Neural cell (in vitro differentiated cells): ENCODE data around the gene AGA. TPM values are rescaled to one million over a fixed set of nuclear protein-coding genes. Genes with fewer than 3 reads are reported as not detected.

Source experiments
- H2AFZ ChIP-seq: fragments of 200-600, 300-800 bp; sonication (generic), shearing (Covaris generic); 2 replicates; pipeline ENCODE4 v1.6.0; 2014; ENCODE audit warnings: low read depth, mild to moderate bottlenecking, antibody characterized with exemption, low read length, moderate library complexity
- H3F3A ChIP-seq: fragments of 200-600 bp; shearing (Covaris generic); 2 replicates; pipeline ENCODE4 v1.6.1; 2016; ENCODE audit warnings: mild to moderate bottlenecking, moderate library complexity, mixed read lengths, antibody characterized with exemption, low read length; ENCODE audit not compliant: insufficient read depth, poor library complexity, severe bottlenecking
- H3K27ac ChIP-seq: fragments of 200-600, 300-800 bp; sonication (generic), shearing (Covaris generic); 2 replicates; pipeline ENCODE4 v1.5.1; 2014; ENCODE audit warnings: mild to moderate bottlenecking, low read length, moderate library complexity
- H3K27me3 ChIP-seq: fragments of 300-800, 200-600 bp; sonication (generic), shearing (Covaris generic); 2 replicates; pipeline ENCODE4 v1.6.0; 2014; ENCODE audit warnings: mild to moderate bottlenecking, low read depth, low read length, moderate library complexity; ENCODE audit not compliant: insufficient read depth
- H3K36me3 ChIP-seq: fragments of 300-800, 200-600 bp; sonication (generic), shearing (Covaris generic); 2 replicates; pipeline ENCODE4 v1.5.1; 2014; ENCODE audit warnings: mild to moderate bottlenecking, antibody characterized with exemption, low read length, moderate library complexity; ENCODE audit not compliant: insufficient read depth
- H3K4me2 ChIP-seq: fragments of 300-800, 200-600 bp; sonication (generic), shearing (Covaris generic); 2 replicates; pipeline ENCODE4 v1.6.0; 2014; ENCODE audit warnings: mild to moderate bottlenecking, low read length
- H3K4me3 ChIP-seq: fragments of 300-800, 200-600 bp; sonication (generic), shearing (Covaris generic); 2 replicates; pipeline ENCODE4 v1.5.1; 2014; ENCODE audit warnings: mild to moderate bottlenecking, low read length, moderate library complexity
- H3K79me2 ChIP-seq: fragments of 200-600 bp; shearing (Covaris generic); replicated peaks from 2 replicates; pipeline ENCODE4 v1.6.0; 2014; ENCODE audit warnings: mild to moderate bottlenecking, low read length, moderate library complexity; ENCODE audit not compliant: insufficient read depth
- H3K9ac ChIP-seq: fragments of 300-800, 200-600 bp; sonication (generic), shearing (Covaris generic); 2 replicates; pipeline ENCODE4 v1.6.1; 2016; ENCODE audit warnings: mild to moderate bottlenecking, low read length, mixed read lengths
- H3K9me2 ChIP-seq: fragments of 200-600 bp; shearing (Covaris generic); 2 replicates; pipeline ENCODE4 v1.6.1; 2016; ENCODE audit warnings: mild to moderate bottlenecking, low read length, mixed read lengths; ENCODE audit not compliant: insufficient read depth
- H3K9me3 ChIP-seq: fragments of 200-600, 300-800 bp; sonication (generic), shearing (Covaris generic); 2 replicates; pipeline ENCODE4 v1.6.1; 2016; ENCODE audit warnings: mild to moderate bottlenecking, mixed run types, low read length, moderate library complexity, mixed read lengths
- H4K20me1 ChIP-seq: fragments of 200-600 bp; shearing (Covaris generic); 2 replicates; pipeline ENCODE4 v1.6.1; 2016; ENCODE audit warnings: mild to moderate bottlenecking, mixed run types; ENCODE audit not compliant: insufficient read depth
- EP300 ChIP-seq: fragments of 450-650 bp; conservative IDR thresholded peaks from 2 replicates; pipeline ENCODE4 v1.6.1; 2014; ENCODE audit warnings: antibody characterized with exemption, mild to moderate bottlenecking, moderate library complexity; ENCODE audit not compliant: poor library complexity, severe bottlenecking
- EZH2 ChIP-seq: fragments of 200-600, 300-800 bp; shearing (Covaris generic), sonication (generic); IDR thresholded peaks from 2 replicates; pipeline ENCODE4 v1.6.1; 2014; ENCODE audit warnings: antibody characterized with exemption, low read length, borderline replicate concordance, mild to moderate bottlenecking; ENCODE audit not compliant: insufficient read depth, poor library complexity, severe bottlenecking
- MXI1 ChIP-seq: fragments of 450-650 bp; conservative IDR thresholded peaks from 2 replicates; pipeline ENCODE4 v1.6.1; 2014; ENCODE audit warnings: antibody characterized with exemption, mild to moderate bottlenecking; ENCODE audit not compliant: poor library complexity, severe bottlenecking
- POLR2AphosphoS5 ChIP-seq: IDR thresholded peaks from 2 replicates; pipeline ENCODE4 v1.6.1; 2012
- RAD21 ChIP-seq: fragments of 450-650 bp; conservative IDR thresholded peaks from 2 replicates; pipeline ENCODE4 v1.6.1; 2014; ENCODE audit warnings: antibody characterized with exemption, mild to moderate bottlenecking, moderate library complexity
- REST ChIP-seq: IDR thresholded peaks from 2 replicates; pipeline ENCODE4 v1.6.1; 2012; ENCODE audit warnings: borderline replicate concordance
- SMC3 ChIP-seq: fragments of 450-650 bp; conservative IDR thresholded peaks from 2 replicates; pipeline ENCODE4 v1.6.1; 2014; ENCODE audit warnings: antibody characterized with exemption, mild to moderate bottlenecking, moderate library complexity; ENCODE audit not compliant: poor library complexity
- TAF1 ChIP-seq: IDR thresholded peaks from 2 replicates; pipeline ENCODE4 v1.6.1; 2012; ENCODE audit warnings: low read depth
- polyA plus RNA-seq: library from polyadenylated mRNA; depleted of rRNA; stranded (reverse); fragments of >200 nt; gene quantifications from 2 replicates; pipeline ENCODE4 v1.2.3, GENCODE V29; 2014
- TF ChIP-seq, protein P1 (sequence below): fragments of 450-650 bp; IDR thresholded peaks from 2 replicates; pipeline ENCODE4 v1.5.1; 2014; ENCODE audit warnings: antibody characterized with exemption, mild to moderate bottlenecking, moderate library complexity; ENCODE audit not compliant: poor library complexity, severe bottlenecking

The AGA gene
- polyA plus RNA-seq, 1 donor from 2014 or later: 3.1 TPM

- no peak overlapping the region for H3K4me3 ChIP-seq
- H3K4me2 ChIP-seq: no peak overlapping the region
- H2AFZ ChIP-seq: no peak overlapping the region
- H3F3A ChIP-seq: no peaks in the 10 kb centered on the region
- no peaks in the 10 kb centered on the region for H3K79me2 ChIP-seq
- H3K27ac ChIP-seq: no peak overlapping the region
- no peaks in the 10 kb centered on the region for H3K27me3 ChIP-seq
- H3K9me2 ChIP-seq: no peaks in the 10 kb centered on the region
- H3K9me3 ChIP-seq: no peaks in the 10 kb centered on the region
- no peaks in the 10 kb centered on the region for H3K36me3 ChIP-seq
- no peak overlapping the region for H3K9ac ChIP-seq
- TF ChIP-seq EP300 (no peak), SMC3 (no peak), EZH2 (no peak), TAF1 (no peak), MXI1 (no peak), RAD21 (no peak), POLR2AphosphoS5 (no peak), REST (no peak)
- TF ChIP-seq, protein P1, sequence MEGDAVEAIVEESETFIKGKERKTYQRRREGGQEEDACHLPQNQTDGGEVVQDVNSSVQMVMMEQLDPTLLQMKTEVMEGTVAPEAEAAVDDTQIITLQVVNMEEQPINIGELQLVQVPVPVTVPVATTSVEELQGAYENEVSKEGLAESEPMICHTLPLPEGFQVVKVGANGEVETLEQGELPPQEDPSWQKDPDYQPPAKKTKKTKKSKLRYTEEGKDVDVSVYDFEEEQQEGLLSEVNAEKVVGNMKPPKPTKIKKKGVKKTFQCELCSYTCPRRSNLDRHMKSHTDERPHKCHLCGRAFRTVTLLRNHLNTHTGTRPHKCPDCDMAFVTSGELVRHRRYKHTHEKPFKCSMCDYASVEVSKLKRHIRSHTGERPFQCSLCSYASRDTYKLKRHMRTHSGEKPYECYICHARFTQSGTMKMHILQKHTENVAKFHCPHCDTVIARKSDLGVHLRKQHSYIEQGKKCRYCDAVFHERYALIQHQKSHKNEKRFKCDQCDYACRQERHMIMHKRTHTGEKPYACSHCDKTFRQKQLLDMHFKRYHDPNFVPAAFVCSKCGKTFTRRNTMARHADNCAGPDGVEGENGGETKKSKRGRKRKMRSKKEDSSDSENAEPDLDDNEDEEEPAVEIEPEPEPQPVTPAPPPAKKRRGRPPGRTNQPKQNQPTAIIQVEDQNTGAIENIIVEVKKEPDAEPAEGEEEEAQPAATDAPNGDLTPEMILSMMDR: no peak
- no peaks in the 10 kb centered on the region for H4K20me1 ChIP-seq
These were observed 18.2 kb upstream of the AGA start for GRCh38 chr4:177460460-177460859.

GRCh38 chr4:177455561-177455970 lies 13.3 kb upstream of the AGA start:
- no peaks in the 10 kb centered on the region for H4K20me1 ChIP-seq
- H3K4me2 ChIP-seq: no peak overlapping the region
- no peak overlapping the region for H3K4me3 ChIP-seq
- no peak for TF ChIP-seq EP300
- no peak for TF ChIP-seq RAD21
- no peak for TF ChIP-seq EZH2
- TF ChIP-seq MXI1: no peak
- TF ChIP-seq, protein P1: no peak
- TF ChIP-seq TAF1: no peak
- TF ChIP-seq POLR2AphosphoS5: no peak
- TF ChIP-seq REST: no peak
- no peak for TF ChIP-seq SMC3
- H2AFZ ChIP-seq: no peak overlapping the region
- H3F3A ChIP-seq: no peaks in the 10 kb centered on the region
- H3K9me3 ChIP-seq: no peaks in the 10 kb centered on the region
- H3K27ac ChIP-seq: peak overlapping the region; percentile 25
- no peaks in the 10 kb centered on the region for H3K36me3 ChIP-seq
- H3K79me2 ChIP-seq: no peaks in the 10 kb centered on the region
- H3K9me2 ChIP-seq: no peaks in the 10 kb centered on the region
- no peak overlapping the region for H3K9ac ChIP-seq
- no peaks in the 10 kb centered on the region for H3K27me3 ChIP-seq
